ACHN (cell line): ENCODE data around the gene CRAT.
A peak's percentile ranks its signal among the peaks of the same experiment; 100 is the strongest.

Source experiments
- DNase-seq: peaks from one replicate; pipeline ENCODE4 v3.0.0-alpha.2; 2015
- in situ Hi-C: cut with HindIII; loops from 2 replicates; pipeline ENCODE4 v1.10.0; 2017; ENCODE audit warnings: low sequenced_read_pairs, low pct_ligation_motif_present, low pct_unique_long_range_greater_than_20kb

The CRAT gene

GRCh38 chr9:129073404-129073803, 37.2 kb downstream of the CRAT start:
- no peak for DNase-seq
- in situ Hi-C loops = no loop called here

GRCh38 chr9:129072171-129072570, 38.4 kb downstream of the CRAT start:
- in situ Hi-C loops = no loop called here
- no peak for DNase-seq

DNA sequence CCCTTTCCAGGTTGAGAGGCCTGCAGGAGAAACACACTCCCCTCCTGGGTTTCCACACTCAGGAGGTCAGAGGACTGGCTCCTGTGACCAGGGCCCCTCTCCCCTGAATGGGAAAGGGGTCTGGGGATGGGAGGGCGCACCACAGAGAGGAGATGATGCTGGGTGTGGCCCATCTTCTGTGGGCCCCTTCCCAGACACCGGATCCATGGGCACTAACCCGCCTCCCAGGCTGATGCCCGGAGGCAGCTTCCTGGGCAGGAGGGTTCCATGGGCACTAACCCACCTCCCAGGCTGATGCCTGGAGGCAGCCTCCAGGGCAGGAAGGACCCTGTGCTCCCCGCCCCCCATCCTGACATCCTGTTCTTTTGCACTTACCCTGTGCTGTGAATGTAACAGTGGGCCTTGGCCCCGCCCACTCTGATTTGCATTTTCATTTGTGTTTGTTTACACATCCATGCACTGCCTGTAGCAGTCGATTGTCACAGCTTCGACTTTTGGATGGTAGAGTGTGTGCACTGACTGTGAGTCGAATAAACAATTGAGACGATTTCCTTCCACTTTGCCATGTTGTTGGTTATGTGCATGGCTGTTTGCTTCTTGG, 39.0 kb downstream of the CRAT start:
- no peak for DNase-seq
- in situ Hi-C loops = no loop called here

DNA sequence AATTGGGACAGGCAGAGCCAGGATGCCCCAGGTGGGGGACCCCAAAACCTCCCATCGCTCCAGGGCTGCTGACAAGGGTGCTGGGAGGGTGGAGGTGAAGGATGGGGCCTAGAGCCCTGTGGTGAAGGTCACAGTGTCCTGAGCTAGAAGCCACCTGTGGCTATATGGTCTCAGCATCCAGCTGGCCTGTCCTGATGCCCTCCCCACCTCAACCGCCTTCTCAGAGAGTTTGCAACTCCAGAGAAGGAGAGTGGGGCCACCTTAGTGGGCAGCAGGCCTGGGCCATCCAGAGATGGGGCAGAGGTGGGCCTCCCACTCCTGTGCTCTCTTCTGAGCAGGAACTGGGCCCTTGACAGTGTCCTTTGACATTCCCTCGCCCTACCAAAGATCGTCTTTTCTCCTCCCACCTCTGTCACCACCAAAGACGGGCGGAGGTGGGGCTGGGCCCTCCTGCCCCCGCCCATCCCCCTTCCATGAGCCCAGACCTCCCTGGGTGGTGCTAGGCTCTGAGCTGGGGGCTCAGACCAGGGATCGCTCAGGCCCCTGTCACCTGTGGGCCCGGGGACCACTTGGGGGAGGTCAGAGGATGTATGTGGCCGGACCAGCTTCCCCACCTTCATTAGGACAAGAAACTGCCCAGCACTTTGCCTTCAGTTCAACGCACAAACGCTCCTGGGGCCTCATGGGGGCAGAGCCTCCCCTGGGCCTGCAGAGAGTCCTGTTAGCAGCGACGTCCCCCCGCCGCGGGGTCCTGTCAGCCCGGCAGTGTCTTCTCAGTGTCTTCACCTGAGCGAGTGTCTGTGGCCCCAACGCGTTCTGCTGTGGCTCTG, 39.7 kb downstream of the CRAT start:
- no peak for DNase-seq
- in situ Hi-C loops = no loop called here

DNA sequence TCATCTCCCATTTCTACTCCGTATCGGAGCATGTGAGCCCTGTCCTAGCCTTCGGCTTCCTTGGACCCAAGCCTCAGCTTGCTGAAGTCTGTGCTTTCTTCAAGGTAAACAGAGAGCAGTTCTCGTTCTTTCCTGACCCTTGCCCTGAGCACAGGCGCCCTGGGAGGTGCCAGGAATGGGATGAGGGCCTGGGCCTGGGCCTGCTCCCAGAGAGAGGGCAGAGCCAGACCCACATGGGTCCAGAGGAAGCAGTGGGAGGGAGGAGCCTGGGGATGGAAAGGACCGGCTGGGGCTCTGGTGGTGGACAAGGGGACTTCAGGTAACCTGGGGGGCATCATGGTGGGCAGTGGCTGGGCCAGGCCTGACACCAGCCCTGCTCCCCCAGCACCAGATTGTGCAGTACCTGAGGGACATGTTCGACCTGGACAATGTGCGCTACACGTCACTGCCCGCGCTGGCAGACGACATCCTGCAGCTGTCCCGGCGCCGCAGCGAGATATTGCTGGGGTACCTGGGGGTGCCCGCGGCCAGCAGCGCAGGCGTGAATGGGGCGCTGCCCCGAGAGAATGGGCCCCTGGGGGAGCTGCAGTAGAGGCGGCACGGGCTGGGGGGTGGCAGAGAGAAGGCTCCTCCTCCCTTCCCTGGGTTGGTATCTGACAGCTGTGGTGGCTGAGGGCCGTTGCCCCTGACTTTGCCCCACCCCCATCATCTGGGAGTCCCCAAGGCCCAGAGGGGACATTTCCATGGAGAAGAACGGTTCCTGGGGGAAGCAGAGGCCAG, 40.5 kb downstream of the CRAT start:
- in situ Hi-C loops = no loop called here
- DNase-seq = no peak

- no peak for DNase-seq
- in situ Hi-C loops = no loop called here
Measured at GRCh38 chr9:129068990-129069861, 41.4 kb downstream of the CRAT start.

GRCh38 chr9:129068110-129068509, 42.5 kb downstream of the CRAT start:
- DNase-seq = no peak
- in situ Hi-C loops = no loop called here

DNA sequence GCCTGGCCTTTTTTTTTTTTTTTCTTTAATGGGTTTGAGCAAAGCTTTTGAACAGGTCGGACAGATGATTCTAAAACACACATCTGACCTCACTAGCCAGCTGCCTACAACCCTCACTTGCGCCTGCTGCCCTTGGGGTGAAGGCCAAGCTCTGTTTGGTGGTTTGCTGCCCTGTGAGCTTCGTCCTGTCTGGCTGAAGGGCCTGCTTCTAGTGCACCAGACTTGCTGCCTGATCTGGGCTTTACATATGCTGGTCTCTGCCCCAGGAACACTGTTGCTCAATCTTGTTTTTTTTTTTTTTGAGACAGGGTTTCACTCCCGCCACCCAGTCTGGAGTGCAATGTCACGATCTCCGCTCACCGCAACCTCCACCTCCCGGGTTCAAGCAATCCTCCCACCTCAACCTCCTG, 46.1 kb downstream of the CRAT start:
- in situ Hi-C loops = no loop called here
- no peak for DNase-seq

DNA sequence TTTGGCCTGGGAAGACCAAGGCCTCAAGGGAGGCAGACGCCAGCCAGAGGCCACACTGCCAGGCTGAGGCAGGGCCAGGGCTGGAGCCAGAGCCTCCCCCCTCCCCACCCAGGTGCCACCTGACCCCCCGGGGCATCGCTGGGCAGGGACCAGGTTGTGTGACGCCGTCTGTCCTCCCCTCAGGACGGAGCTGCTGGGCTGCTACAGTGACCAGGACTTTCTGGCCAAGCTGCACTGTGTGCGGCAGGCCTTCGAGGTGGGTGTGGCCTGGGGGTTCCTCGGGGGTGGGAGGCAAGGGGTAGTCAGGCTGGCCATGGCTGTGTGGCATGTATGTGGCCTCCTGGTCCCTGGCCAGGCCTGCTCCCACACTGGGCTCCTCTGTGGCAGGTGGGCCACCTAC, 47.5 kb downstream of the CRAT start:
- in situ Hi-C loops = no loop called here

GRCh38 chr9:129060991-129061390, 49.6 kb downstream of the CRAT start:
- in situ Hi-C loops = no loop called here
- no peak for DNase-seq

More for the DNA sequence above, 47.5 kb downstream of the CRAT start:
- no peak for DNase-seq

DNA sequence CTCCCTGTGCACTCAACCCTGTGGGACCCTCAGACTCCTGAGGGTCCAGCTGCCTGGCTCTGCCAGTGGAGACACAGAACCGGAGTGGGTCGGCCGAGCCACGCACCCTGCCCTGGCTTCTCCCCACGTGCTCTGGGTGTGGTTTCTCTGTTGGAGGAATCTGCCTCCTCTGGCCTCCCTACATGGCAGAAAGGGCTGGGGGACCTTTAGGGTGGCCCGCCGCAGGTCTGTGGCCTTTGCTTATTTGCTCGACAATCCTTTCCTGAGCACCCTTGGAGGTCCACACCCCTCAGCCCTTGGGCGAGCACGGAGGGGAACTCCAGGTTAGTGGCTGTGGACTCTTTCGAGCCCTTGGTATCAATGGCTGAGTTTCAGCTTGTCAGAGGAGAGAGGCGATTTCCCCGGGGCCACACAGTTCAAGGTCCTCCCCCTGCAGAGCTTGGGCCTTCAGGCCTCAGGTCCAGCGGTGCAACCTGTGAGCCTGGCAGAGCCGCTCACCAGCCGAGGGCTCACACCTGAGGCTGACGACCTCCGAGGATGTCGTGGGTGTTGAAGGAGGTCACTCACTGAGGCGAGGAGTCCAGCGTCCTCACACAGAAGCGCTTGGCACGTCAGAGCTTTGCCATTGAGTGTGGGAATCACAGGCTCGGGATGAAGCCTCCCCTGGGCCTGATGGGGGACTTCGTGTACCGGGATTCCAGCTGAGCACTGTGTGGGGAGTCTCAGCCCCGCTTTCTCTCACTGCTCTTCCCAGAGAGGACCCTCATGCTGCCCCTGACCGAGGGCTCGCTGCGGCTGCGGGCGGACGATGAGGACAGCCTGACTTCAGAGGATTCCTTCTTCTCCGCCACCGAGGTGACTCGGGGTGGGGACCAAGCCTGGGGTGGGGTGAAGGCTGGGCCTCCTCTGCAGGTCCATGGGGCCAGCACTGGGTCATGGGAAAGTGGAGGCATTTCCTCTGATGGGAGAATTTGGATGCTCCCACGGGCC, 50.5 kb downstream of the CRAT start:
- in situ Hi-C loops = no loop called here
- no peak for DNase-seq

- peak; percentile 48 for DNase-seq
Measured at GRCh38 chr9:129058965-129059795, 51.4 kb downstream of the CRAT start.

DNA sequence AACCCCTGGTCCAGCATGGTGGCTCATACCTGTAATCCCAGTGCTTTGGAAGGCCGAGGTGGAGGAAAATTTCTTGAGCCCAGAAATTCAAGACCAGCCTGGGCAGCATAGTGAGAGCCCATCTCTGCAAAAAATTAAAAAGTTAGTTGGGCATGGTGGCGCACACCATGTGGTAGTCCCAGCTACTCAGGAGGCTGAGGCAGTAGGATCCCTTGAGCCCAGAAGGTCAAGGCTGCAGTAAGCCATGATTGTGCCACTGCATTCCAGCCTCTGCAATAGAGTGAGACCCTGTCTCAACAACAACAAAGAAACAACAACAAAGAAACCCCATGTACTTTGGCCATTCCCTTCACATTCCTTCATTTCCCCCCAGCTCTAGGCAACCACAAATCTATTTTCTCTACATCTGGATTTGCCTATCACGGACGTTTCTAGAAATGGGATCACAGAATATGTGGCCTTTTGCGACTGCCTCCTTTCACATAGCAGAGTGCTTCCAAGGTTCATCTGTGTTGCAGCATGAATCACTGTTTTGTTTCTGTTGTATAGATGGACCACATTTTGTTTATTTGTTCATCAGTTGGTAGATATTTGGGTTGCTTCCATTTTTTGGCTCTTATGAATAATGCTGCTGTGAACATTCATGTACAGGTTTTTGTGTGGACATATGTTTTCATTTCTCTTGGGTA, 56.3 kb downstream of the CRAT start:
- no peak for DNase-seq
- in situ Hi-C loops = no loop called here

More at GRCh38 chr9:129058965-129059795, 51.4 kb downstream of the CRAT start:
- in situ Hi-C loops = no loop called here

DNA sequence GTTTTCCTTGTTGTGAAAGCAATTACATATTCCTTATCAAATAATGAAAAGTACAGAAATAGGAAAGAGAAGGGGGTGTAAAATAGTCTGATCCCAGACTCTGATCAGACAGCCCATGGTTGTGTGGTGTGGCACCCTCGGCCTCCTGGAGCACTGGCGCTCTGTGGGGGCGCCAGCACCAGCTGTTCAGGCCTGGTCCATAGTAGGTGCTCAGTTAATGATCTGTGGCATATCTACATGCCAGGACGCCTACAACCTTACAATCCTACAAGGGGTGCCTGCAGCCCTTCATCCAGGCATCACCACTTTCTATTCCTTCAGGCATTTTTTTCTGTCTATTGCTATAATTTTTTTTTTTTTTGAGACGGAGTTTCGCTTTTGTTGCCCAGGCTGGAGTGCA, 57.6 kb downstream of the CRAT start:
- no peak for DNase-seq
- in situ Hi-C loops = no loop called here

DNA sequence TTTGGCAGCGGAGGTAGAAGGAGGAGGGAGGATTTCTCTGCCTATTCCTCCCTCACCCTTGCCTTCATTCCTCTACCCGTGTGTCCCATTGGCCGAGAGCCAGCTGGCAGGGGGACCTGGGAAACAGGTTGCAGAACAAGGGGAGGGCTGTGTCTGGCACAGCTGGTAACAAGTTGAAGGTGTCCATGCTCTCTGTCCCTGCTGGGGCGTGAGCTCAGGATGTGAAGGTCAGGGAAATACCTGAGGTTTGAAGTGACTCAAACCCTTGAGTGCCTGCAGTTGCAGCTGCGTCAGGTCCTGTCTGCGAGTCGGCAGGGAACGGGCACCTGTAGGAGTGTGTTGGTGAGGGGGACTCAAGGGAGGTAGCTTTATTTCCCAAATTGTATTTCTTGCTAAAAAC, 58.0 kb downstream of the CRAT start:
- DNase-seq = no peak
- in situ Hi-C loops = no loop called here
